Osteocyte (in vitro differentiated cells): ENCODE measurements around the gene RASSF4. TPM values are rescaled to one million over a fixed set of nuclear protein-coding genes. Genes with fewer than 3 reads are reported as not detected.

Source experiments
- DNase-seq: peaks from one replicate; pipeline ENCODE4 v3.0.0; 2021; ENCODE audit warnings: mixed read lengths; ENCODE audit not compliant: unreplicated experiment; ENCODE audit errors: extremely low spot score
- H3K27ac Mint-ChIP-seq: one replicate; pipeline ENCODE4 v1.8.0; 2021; ENCODE audit warnings: mild to moderate bottlenecking, mixed read lengths; ENCODE audit not compliant: unreplicated experiment
- H3K27me3 Mint-ChIP-seq: one replicate; pipeline ENCODE4 v1.8.0; 2021; ENCODE audit warnings: mixed read lengths; ENCODE audit not compliant: unreplicated experiment
- H3K36me3 Mint-ChIP-seq: one replicate; pipeline ENCODE4 v1.8.0; 2021; ENCODE audit warnings: mixed read lengths; ENCODE audit not compliant: unreplicated experiment
- H3K4me1 Mint-ChIP-seq: one replicate; pipeline ENCODE4 v1.8.0; 2021; ENCODE audit warnings: mixed read lengths; ENCODE audit not compliant: unreplicated experiment
- H3K4me3 Mint-ChIP-seq: one replicate; pipeline ENCODE4 v1.8.0; 2021; ENCODE audit warnings: mild to moderate bottlenecking, moderate library complexity, mixed read lengths; ENCODE audit not compliant: unreplicated experiment
- H3K9me3 Mint-ChIP-seq: one replicate; pipeline ENCODE4 v1.8.0; 2021; ENCODE audit warnings: mixed read lengths; ENCODE audit not compliant: unreplicated experiment
- total RNA-seq: library from RNA; stranded (reverse); gene quantifications from 2 replicates; pipeline ENCODE4 v1.2.1, GENCODE V29; 2021
- TF ChIP-seq, protein P1 (sequence below): fragments of 200-600 bp; sonication (generic); IDR thresholded peaks from 2 replicates; pipeline ENCODE4 v1.5.0; 2021; ENCODE audit warnings: antibody characterized with exemption, mild to moderate bottlenecking, moderate library complexity

The RASSF4 gene
- total RNA-seq, 1 donor from 2014 or later = 11.8 TPM

DNA sequence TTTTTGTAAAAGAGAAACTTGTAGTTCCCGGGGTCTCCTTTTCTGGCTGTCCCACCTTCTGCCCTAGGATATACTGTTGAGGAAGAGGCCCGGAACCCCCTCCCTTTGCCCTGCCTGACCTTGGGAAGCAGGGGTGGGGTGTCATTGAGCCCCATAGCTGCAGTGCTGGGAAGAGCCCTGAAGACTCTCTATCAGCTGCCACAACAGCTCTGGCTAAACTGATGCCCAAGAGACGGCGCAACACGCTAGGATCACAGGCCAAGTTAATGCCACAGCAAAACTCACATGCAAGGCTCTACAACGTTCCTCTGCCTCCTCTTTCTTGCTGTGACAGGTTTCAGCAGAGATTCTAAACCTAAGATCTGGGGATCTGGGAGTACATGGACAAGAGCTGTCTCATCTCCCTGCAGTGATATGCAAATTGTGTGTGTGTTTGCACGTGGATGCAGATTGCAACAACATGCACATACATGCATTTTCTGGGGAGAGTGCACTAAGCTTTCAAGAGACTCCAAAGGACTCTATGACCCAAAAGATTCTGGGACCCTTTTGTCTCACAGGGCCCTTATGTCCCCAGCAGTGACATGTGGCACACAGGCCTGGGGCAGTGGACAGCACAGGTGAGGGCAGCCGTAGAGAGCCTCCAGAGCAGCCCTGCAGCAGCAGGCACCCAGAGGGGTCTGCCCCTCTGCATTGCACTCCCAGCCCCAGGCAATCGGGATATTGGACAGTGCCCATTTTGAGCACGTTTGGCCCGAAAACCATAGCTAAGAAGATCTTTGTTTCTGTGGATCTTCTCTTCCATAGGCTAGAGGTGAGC lies 2.5 kb downstream of the RASSF4 start:
- TF ChIP-seq, protein P1, sequence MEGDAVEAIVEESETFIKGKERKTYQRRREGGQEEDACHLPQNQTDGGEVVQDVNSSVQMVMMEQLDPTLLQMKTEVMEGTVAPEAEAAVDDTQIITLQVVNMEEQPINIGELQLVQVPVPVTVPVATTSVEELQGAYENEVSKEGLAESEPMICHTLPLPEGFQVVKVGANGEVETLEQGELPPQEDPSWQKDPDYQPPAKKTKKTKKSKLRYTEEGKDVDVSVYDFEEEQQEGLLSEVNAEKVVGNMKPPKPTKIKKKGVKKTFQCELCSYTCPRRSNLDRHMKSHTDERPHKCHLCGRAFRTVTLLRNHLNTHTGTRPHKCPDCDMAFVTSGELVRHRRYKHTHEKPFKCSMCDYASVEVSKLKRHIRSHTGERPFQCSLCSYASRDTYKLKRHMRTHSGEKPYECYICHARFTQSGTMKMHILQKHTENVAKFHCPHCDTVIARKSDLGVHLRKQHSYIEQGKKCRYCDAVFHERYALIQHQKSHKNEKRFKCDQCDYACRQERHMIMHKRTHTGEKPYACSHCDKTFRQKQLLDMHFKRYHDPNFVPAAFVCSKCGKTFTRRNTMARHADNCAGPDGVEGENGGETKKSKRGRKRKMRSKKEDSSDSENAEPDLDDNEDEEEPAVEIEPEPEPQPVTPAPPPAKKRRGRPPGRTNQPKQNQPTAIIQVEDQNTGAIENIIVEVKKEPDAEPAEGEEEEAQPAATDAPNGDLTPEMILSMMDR = no peak
- Mint-ChIP-seq H3K4me3 (no peak overlapping the region), H3K9me3 (no peaks in the 10 kb centered on the region), H3K27me3 (no peaks in the 10 kb centered on the region), H3K27ac (no peak overlapping the region), H3K36me3 (no peaks in the 10 kb centered on the region), H3K4me1 (peaks cover 72% of the 10 kb centered on the region)
- DNase-seq = no peak

DNA sequence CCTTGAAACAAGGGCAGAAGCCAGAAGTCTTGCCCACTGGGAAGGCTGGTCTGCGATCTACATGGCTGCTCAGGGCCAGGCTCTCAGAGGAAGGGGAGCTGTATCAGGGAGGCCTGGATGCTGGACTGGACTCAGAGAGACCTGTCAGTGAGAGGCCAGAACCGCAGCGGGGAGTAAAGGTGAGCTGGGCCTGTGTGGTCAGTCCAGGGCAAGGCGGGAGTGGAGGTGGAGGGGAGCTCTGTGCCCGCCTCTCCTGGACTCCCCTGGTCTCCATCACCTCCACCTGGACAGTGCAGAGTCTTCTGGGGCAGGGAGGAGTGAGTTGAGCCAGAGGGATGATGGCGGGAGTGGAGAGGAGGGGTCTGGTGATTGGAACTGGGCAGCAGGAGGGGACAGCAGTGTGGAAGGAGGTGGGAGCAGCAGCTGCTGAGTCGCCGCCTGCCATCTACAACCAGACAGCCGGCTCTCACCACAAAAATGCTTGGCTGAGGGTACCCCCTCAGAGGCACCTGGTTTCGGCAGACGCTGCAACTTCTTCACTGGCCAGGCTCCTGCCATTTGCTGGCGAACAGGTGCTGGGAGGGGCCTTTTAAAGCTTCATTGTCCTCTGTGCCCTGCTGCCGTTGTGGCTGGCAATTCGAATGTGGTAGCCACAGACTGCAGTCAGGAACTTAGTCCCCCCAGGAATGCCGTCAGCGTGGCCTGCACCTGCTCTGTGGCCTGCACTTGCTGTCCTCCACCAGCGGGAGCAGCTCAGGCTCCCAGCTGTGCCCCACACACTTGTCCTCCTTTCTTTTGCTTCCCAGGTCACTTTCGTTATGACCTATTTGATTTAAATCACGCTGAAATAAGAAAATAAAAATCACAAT lies 3.5 kb downstream of the RASSF4 start:
- Mint-ChIP-seq H3K4me1 (peaks cover 75% of the 10 kb centered on the region), H3K27me3 (no peaks in the 10 kb centered on the region), H3K4me3 (no peak overlapping the region), H3K9me3 (no peaks in the 10 kb centered on the region), H3K27ac (no peak overlapping the region), H3K36me3 (no peaks in the 10 kb centered on the region)
- DNase-seq = no peak
- TF ChIP-seq, protein P1 = peak; percentile 26

DNA sequence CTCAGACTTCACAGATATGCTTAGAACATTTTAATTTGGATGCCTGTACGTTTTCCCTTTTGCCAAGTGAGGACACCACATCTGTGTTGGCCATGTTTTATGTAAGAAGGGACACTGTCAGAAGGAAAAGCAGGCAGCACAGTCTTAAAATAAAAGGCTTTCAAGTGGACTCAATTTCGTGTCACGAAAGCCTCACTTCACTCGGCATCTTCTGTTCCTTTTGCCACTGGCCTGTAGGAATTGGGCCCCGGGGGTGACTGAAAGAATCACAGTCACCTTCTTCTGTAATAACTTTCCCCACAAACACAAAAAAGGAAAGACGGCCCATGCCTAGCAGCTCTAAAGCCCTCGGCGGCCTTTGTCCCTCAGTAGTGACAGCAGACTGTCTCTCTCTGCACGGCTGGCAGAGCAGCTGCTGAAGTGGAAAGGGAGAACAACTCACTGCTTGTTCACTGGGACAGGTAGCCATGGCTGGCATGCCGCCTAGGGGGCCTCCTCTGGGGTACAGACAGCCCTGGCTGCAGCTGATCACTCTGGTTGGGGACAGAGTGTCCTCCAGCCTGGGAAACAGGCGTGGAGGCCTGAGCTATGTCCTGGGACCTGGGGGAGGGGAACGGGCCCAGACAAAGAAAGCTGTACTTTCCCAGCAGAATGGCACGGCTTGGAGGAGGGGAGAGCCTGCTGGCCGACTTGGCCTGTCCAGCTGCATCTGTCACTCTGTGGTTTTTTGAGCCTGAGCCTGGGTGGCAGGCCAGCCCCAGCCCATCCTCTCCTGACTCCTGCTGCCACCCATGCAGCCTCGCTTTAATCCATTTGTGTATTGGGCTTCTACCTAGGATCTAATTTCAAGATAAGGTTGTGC lies 4.4 kb downstream of the RASSF4 start:
- Mint-ChIP-seq H3K27me3 (no peaks in the 10 kb centered on the region), H3K4me1 (peaks cover 70% of the 10 kb centered on the region), H3K36me3 (no peaks in the 10 kb centered on the region), H3K4me3 (no peak overlapping the region), H3K27ac (peak overlapping the region; percentile 52), H3K9me3 (no peaks in the 10 kb centered on the region)
- DNase-seq = peak; percentile 72
- TF ChIP-seq, protein P1 = no peak

DNA sequence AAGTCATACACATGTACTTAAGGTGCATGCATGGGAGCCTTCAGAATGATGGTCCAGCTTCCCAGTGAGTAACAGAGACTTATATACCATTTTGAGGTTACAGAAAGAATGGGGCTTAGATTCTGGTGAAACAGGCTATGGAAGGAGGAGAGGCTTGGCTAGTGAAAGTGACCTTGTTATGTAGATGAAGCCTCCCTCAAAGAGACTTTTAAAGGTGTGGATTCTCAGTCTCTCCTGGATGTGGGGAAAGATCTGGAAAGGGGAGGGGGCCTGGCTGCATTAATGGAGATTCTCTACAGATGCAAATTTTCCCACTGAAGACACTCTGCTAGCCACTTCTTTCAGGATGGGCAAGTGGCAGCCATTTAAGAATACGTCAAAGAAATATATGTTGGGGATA lies 5.5 kb downstream of the RASSF4 start:
- no peaks in the 10 kb centered on the region for H3K27me3 Mint-ChIP-seq
- H3K4me3 Mint-ChIP-seq = no peak overlapping the region
- DNase-seq = no peak
- no peak overlapping the region for H3K27ac Mint-ChIP-seq
- H3K36me3 Mint-ChIP-seq = no peaks in the 10 kb centered on the region
- H3K9me3 Mint-ChIP-seq = no peaks in the 10 kb centered on the region
- peaks cover 63% of the 10 kb centered on the region for H3K4me1 Mint-ChIP-seq
- TF ChIP-seq, protein P1 = no peak
